Gastroesophageal sphincter (tissue), 3 donors: ENCODE results near the gene CAMKMT.

Experiments
- CTCF ChIP-seq, 4 experiments: fragments of 200-600 bp in 2 of 4; fragments of 450-650 bp in 2 of 4; sonication (generic) in 1 of 4; IDR thresholded peaks; one replicate each; pipeline ENCODE4 v1.5.1; 2017 to 2019; ENCODE audit warnings: antibody characterized with exemption in 4 of 4, mild to moderate bottlenecking in 2 of 4, moderate library complexity in 2 of 4
- EP300 ChIP-seq: sonication (generic); formaldehyde crosslinking; IDR thresholded peaks from one replicate; pipeline ENCODE4 v1.6.1; 2017; ENCODE audit warnings: antibody characterized with exemption, mild to moderate bottlenecking
- POLR2A ChIP-seq, 2 donors: fragments of 450-650 bp; IDR thresholded peaks; one replicate each; pipeline ENCODE4 v1.6.1; 2017; ENCODE audit warnings: antibody characterized with exemption in 2 of 2, mild to moderate bottlenecking in 2 of 2, moderate library complexity in 1 of 2
- POLR2AphosphoS5 ChIP-seq: sonication (generic); formaldehyde crosslinking; IDR thresholded peaks from one replicate; pipeline ENCODE4 v1.6.1; 2017; ENCODE audit warnings: antibody characterized with exemption

GRCh38 chr2:44372246-44372645 is 10.5 kb downstream of the CAMKMT start:
- no peak for TF ChIP-seq EP300
- TF ChIP-seq CTCF (IDR thresholded peaks at IDR 0.05), result no peak
- TF ChIP-seq POLR2A (IDR thresholded peaks at IDR 0.05), result no peak
- no peak for TF ChIP-seq POLR2AphosphoS5
